Right lobe of liver (tissue), 6 donors: ENCODE measurements around the gene EML6. TPM values are rescaled to one million over a fixed set of nuclear protein-coding genes. Genes with fewer than 3 reads are reported as not detected.

ENCODE experiments used
- ATAC-seq, 4 donors: fragments of 200-7000 bp; cut with Tn5 transposase; one replicate each; pipeline ENCODE4 v1.9.1; 2020; ENCODE audit warnings: mild to moderate bottlenecking in 4 of 4, moderate library complexity in 4 of 4
- DNase-seq, 3 donors: peaks; one replicate each; pipeline ENCODE4 v3.0.0-alpha.2; 2020
- H3K27ac ChIP-seq, 3 donors: fragments of 200-600 bp; one replicate each; pipeline ENCODE4 v1.8.0; 2022
- H3K27me3 ChIP-seq, 2 donors: fragments of 200-600 bp; one replicate each; pipeline ENCODE4 v1.8.0; 2022
- H3K36me3 ChIP-seq, 4 donors: fragments of 200-600 bp; sonication (generic) in 1 of 4; one replicate each; pipeline versions ENCODE4 v1.5.1 to v1.8.0; 2017 to 2022; ENCODE audit warnings: control low read depth in 1 of 4
- H3K4me1 ChIP-seq, 4 donors: fragments of 200-600 bp; sonication (generic) in 1 of 4; one replicate each; pipeline versions ENCODE4 v1.5.1 to v1.8.0; 2017 to 2022; ENCODE audit warnings: control low read depth in 1 of 4
- H3K4me3 ChIP-seq, 3 donors: fragments of 200-600 bp; one replicate each; pipeline ENCODE4 v1.8.0; 2022
- H3K9me3 ChIP-seq, 4 donors: fragments of 200-600 bp; sonication (generic) in 1 of 4; one replicate each; pipeline versions ENCODE4 v1.5.1 to v1.8.0; 2017 to 2022; ENCODE audit warnings: control low read depth in 1 of 4
- POLR2A ChIP-seq: fragments of 450-650 bp; IDR thresholded peaks from one replicate; pipeline ENCODE4 v1.6.1; 2017; ENCODE audit warnings: antibody characterized with exemption, mild to moderate bottlenecking
- WGBS: methylation state at CpG from one replicate; pipeline ENCODE4 v1.1.6; 2018; ENCODE audit warnings: low coverage, low lambda C conversion rate; ENCODE audit not compliant: insufficient coverage; ENCODE audit errors: missing lambda C conversion rate; 5-methylcytosine and 5-hydroxymethylcytosine counted together
- intact Hi-C, 2 donors: fragments of 100-400 bp; cut with DNase I; formaldehyde crosslinking; loops; one replicate each; pipeline versions ENCODE4 v1.11.2 to v1.14.1; 2022
- total RNA-seq, 6 experiments: library from RNA; depleted of rRNA in 2 of 6; stranded (reverse); fragments of >200 nt in 2 of 6; fragmentation: NEBNext Ultra II Directional in 3 of 6; extraction: Animal tissue kit (Norgen Biotek cat#: 25700) in 3 of 6; gene quantifications; one replicate each; pipeline versions ENCODE4 v1.1.0 to v1.2.4, GENCODE V29; 2016 to 2023
- TF ChIP-seq, protein P1 (sequence below), 4 donors: fragments of 200-600 bp in 3 of 4; fragments of 450-650 bp in 1 of 4; IDR thresholded peaks; one replicate each; pipeline versions ENCODE4 v1.5.1 to v1.8.0; 2016 to 2022; ENCODE audit warnings: antibody characterized with exemption in 4 of 4, mild to moderate bottlenecking in 2 of 4
- donor health status: DM: no; HTN: yes; CAD: no.
- donor health status: DM: no; HTN: no; CAD: no.
- donor health status: DM: no; HTN: no; CAD: no.
- donor health status: DM: no; HTN: yes; CAD: no.
- donor health status: DM: no; HTN: yes; CAD: no.

The EML6 gene
- total RNA-seq, 6 experiments from 2014 or later = 0.82 to 2.5 (median 1.5) TPM

DNA sequence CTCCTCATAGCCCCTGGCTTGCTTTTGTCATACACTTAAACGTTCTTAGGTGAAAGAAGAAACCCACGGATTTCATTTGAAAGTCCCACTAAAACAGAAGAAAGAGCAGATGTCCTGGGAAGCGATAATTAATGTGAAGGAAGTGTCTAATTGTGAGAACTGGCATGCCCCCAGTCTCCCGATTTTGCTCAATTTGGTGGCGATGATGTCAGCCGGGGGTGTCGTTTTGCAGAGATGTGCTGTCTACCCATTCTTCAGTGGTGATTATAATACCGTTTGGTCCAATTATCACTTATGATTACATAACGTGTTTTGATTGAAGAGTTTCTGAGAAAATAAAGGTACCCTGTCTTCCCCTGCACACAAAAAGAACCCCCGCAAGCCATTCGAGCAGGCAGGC, 223.7 kb downstream of the EML6 start:
- TF ChIP-seq, protein P1, sequence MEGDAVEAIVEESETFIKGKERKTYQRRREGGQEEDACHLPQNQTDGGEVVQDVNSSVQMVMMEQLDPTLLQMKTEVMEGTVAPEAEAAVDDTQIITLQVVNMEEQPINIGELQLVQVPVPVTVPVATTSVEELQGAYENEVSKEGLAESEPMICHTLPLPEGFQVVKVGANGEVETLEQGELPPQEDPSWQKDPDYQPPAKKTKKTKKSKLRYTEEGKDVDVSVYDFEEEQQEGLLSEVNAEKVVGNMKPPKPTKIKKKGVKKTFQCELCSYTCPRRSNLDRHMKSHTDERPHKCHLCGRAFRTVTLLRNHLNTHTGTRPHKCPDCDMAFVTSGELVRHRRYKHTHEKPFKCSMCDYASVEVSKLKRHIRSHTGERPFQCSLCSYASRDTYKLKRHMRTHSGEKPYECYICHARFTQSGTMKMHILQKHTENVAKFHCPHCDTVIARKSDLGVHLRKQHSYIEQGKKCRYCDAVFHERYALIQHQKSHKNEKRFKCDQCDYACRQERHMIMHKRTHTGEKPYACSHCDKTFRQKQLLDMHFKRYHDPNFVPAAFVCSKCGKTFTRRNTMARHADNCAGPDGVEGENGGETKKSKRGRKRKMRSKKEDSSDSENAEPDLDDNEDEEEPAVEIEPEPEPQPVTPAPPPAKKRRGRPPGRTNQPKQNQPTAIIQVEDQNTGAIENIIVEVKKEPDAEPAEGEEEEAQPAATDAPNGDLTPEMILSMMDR (IDR thresholded peaks at IDR 0.05) = no peak
- no peak for TF ChIP-seq POLR2A
- Histone ChIP-seq H3K27ac (no peak overlapping the region), H3K27me3 (no peaks in the 10 kb centered on the region), H3K9me3 (no peaks in the 10 kb centered on the region), H3K36me3 (no peaks in the 10 kb centered on the region), H3K4me1 (peaks cover 0 to 4% (median 0%) of the 10 kb centered on the region in 4 donors), H3K4me3 (no peak overlapping the region)
- intact Hi-C loops = no loop called here
- DNase-seq (no peak), ATAC-seq (no peak)
- 80% methylated on average over 9 of the region's 11 CpGs for WGBS

DNA sequence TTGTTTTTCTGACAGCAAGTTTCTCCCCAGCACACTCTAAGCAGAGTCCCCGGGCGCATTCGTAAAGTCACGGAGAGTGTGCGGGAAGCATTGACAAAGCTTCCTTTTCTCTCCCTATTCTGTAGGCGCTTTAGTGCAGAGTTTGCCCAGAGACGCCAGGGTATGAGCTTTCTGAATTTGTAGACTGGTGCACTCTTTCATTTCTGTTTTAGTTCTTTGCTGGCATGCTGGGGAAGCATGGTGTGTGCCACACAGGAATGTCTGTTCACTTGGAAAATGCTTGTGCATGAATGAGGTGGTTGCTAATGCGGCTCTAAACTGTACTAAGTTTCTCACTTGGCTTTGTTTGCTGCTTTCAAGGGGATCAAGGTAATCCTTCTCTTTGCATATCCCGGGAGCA, 224.2 kb downstream of the EML6 start:
- no peaks in the 10 kb centered on the region for H3K9me3 ChIP-seq
- no peak overlapping the region for H3K4me3 ChIP-seq
- H3K36me3 ChIP-seq = no peaks in the 10 kb centered on the region
- no peaks in the 10 kb centered on the region for H3K27me3 ChIP-seq
- H3K4me1 ChIP-seq = peaks cover 0 to 4% (median 0%) of the 10 kb centered on the region in 4 donors
- TF ChIP-seq, protein P1 (IDR thresholded peaks at IDR 0.05) = no peak
- no peak for TF ChIP-seq POLR2A
- H3K27ac ChIP-seq = no peak overlapping the region
- no peak for ATAC-seq
- WGBS = 80% methylated on average over 9 of the region's 9 CpGs
- intact Hi-C loops = no loop called here
- DNase-seq = no peak

DNA sequence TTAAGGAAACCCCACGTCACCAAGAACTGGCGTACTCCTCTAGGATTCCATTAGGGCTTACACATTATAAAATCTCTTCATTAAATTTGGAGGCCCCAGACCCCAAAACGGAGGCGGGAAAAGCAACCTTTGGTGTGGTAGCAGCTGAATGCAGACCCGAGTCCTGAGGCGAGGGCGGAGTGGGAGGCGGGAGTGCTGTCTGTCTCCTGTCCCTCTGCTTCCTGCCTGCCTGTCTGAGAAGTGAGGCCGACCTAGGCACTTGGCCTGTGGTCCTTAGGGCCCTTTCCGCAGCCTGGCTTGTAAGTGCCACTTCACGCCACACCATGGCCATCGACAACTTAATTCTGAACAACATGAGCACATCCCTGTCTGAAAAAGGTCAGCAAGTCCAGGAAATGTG, 224.7 kb downstream of the EML6 start:
- Histone ChIP-seq H3K9me3 (no peaks in the 10 kb centered on the region), H3K36me3 (no peaks in the 10 kb centered on the region), H3K4me1 (peaks cover 0 to 4% (median 0%) of the 10 kb centered on the region in 4 donors), H3K27ac (no peak overlapping the region), H3K4me3 (no peak overlapping the region), H3K27me3 (no peaks in the 10 kb centered on the region)
- WGBS = 97% methylated on average over 7 of the region's 12 CpGs
- ATAC-seq (no peak), DNase-seq (no peak)
- TF ChIP-seq, protein P1 (IDR thresholded peaks at IDR 0.05) = no peak
- TF ChIP-seq POLR2A = no peak
- intact Hi-C loops = no loop called here

DNA sequence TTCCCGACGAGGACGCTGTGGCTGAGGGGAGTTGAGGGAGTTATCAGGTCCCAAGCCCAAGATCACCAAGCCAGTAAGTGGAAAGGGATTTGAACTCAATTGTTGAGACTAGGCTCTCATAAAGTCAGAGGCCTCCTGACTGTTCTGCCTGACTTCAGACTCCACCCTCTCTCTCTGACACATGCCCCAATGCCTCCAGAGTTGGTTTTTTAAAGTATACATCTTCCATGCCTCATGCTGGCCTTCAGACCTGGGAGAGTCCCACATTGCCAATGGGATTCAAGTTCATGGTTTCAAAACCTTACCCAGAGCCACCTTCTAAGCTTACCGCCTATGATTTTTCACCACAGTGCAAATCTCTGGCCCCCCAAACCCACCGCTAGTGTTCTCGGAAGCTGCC, 226.0 kb downstream of the EML6 start:
- Histone ChIP-seq H3K4me1 (peaks cover 0 to 4% (median 0%) of the 10 kb centered on the region in 4 donors), H3K27ac (no peak overlapping the region), H3K36me3 (no peaks in the 10 kb centered on the region), H3K27me3 (no peaks in the 10 kb centered on the region), H3K9me3 (no peaks in the 10 kb centered on the region), H3K4me3 (no peak overlapping the region)
- TF ChIP-seq, protein P1 (IDR thresholded peaks at IDR 0.05) = no peak
- no peak for TF ChIP-seq POLR2A
- intact Hi-C loops = no loop called here
- 96% methylated on average over 6 of the region's 6 CpGs for WGBS
- ATAC-seq = no peak
- no peak for DNase-seq

DNA sequence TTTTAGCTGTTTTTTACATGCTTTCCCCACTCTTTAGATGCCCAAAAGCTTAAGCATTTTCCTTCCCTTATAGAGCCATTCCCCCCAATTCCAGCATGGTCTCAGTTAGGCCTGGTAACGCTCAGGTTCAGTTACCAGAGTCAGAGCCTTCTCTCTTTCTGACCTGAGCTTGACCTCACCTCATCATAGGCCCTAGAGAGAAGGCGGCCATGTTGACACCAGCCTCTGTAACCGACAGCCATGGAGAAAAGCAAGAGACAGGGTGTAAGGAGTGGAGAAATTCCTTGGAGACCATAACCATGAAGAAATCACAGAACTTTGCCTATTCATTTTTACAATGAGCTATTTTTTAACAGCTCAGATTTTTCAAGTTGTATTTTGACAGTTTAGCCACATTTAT, 227.3 kb downstream of the EML6 start:
- H3K27ac ChIP-seq = no peak overlapping the region
- no peak overlapping the region for H3K4me3 ChIP-seq
- H3K36me3 ChIP-seq = no peaks in the 10 kb centered on the region
- no peaks in the 10 kb centered on the region for H3K27me3 ChIP-seq
- WGBS = 97% methylated on average over 3 of the region's 3 CpGs
- TF ChIP-seq, protein P1 (IDR thresholded peaks at IDR 0.05) = no peak
- no peak for TF ChIP-seq POLR2A
- no peak for ATAC-seq
- peaks cover 0 to under 1% (median 0%) of the 10 kb centered on the region in 4 donors for H3K4me1 ChIP-seq
- no peak for DNase-seq
- intact Hi-C loops = no loop called here
- H3K9me3 ChIP-seq = no peaks in the 10 kb centered on the region
